Left hindlimb (tissue), 1 donor: ENCODE results near the gene CHCHD4.
"Not testable (repeated sequence)": the region's sequence is repeated elsewhere in the genome, so short reads cannot be mapped to it uniquely, and the experiment has no call there.

Experiments used
- DNase-seq: peaks from one replicate; pipeline ENCODE4 v3.0.0-alpha.2; 2018

The CHCHD4 gene

GRCh38 chr3:14133876-14134275 lies 9.2 kb upstream of the CHCHD4 start:
- DNase-seq, result no peak

GRCh38 chr3:14133188-14133800 lies 8.6 kb upstream of the CHCHD4 start:
- DNase-seq, result no peak

- no peak for DNase-seq
Measured at GRCh38 chr3:14132689-14133088, 8.0 kb upstream of the CHCHD4 start.

- no peak for DNase-seq
Measured at GRCh38 chr3:14132120-14132519, 7.5 kb upstream of the CHCHD4 start.

- no peak for DNase-seq
Measured at GRCh38 chr3:14131134-14131533, 6.5 kb upstream of the CHCHD4 start.

GRCh38 chr3:14130707-14131106 lies 6.0 kb upstream of the CHCHD4 start:
- DNase-seq, result no peak

GRCh38 chr3:14130230-14130629 lies 5.6 kb upstream of the CHCHD4 start:
- no peak for DNase-seq

GRCh38 chr3:14129296-14129695 lies 4.6 kb upstream of the CHCHD4 start:
- no peak for DNase-seq

- no peak for DNase-seq
Measured at GRCh38 chr3:14128724-14129123, 4.1 kb upstream of the CHCHD4 start.

- DNase-seq, result no peak
Measured at GRCh38 chr3:14127516-14128161, 3.0 kb upstream of the CHCHD4 start.

- no peak for DNase-seq
Measured at GRCh38 chr3:14126887-14127505, 2.3 kb upstream of the CHCHD4 start.

- DNase-seq, result no peak
Measured at GRCh38 chr3:14126017-14126886, 1.6 kb upstream of the CHCHD4 start.

GRCh38 chr3:14125193-14126016 lies 735 bp upstream of the CHCHD4 start:
- peak; percentile 60 for DNase-seq

- DNase-seq, result no peak
Measured at GRCh38 chr3:14124223-14124614, 451 bp downstream of the CHCHD4 start.

GRCh38 chr3:14123308-14124222 lies 1.1 kb downstream of the CHCHD4 start:
- DNase-seq, result no peak

GRCh38 chr3:14122301-14122700 lies 2.4 kb downstream of the CHCHD4 start:
- no peak for DNase-seq

- no peak for DNase-seq
Measured at GRCh38 chr3:14121859-14122258, 2.8 kb downstream of the CHCHD4 start.

GRCh38 chr3:14120921-14121448 lies 3.7 kb downstream of the CHCHD4 start:
- DNase-seq, result not testable (repeated sequence)

GRCh38 chr3:14120111-14120920 lies 4.4 kb downstream of the CHCHD4 start:
- DNase-seq, result no peak

- no peak for DNase-seq
Measured at GRCh38 chr3:14119651-14120050, 5.0 kb downstream of the CHCHD4 start.
